Measurements from ENCODE around the gene KRT1.

KRT1 gene

GRCh38 chr12:52629281-52630007 lies 50.8 kb downstream of the KRT1 start:
- no peak overlapping the region for H3K4me3 ChIP-seq (ENCODE audit: low read depth, low read length)
- DNase-seq (ENCODE audit: low read depth, low spot score): no peak
- no peak for TF ChIP-seq CTCF (IDR thresholded peaks at IDR 0.05; ENCODE audit: low read depth, low read length)
- in situ Hi-C loops (cut with HindIII; ENCODE audit: low sequenced_read_pairs): no loop called here

- H3K4me3 ChIP-seq (ENCODE audit: low read depth, low read length): no peak overlapping the region
- DNase-seq (ENCODE audit: low read depth, low spot score): no peak
- in situ Hi-C loops (cut with HindIII; ENCODE audit: low sequenced_read_pairs): no loop called here
- no peak for TF ChIP-seq CTCF (IDR thresholded peaks at IDR 0.05; ENCODE audit: low read depth, low read length)
Observed at GRCh38 chr12:52628841-52629240, 51.4 kb downstream of the KRT1 start.

- H3K4me3 ChIP-seq (ENCODE audit: low read depth, low read length): no peak overlapping the region
- in situ Hi-C loops (cut with HindIII; ENCODE audit: low sequenced_read_pairs): no loop called here
- no peak for DNase-seq (ENCODE audit: low read depth, low spot score)
- TF ChIP-seq CTCF (IDR thresholded peaks at IDR 0.05; ENCODE audit: low read depth, low read length): no peak
Observed at GRCh38 chr12:52628111-52628507, 52.1 kb downstream of the KRT1 start.

DNA sequence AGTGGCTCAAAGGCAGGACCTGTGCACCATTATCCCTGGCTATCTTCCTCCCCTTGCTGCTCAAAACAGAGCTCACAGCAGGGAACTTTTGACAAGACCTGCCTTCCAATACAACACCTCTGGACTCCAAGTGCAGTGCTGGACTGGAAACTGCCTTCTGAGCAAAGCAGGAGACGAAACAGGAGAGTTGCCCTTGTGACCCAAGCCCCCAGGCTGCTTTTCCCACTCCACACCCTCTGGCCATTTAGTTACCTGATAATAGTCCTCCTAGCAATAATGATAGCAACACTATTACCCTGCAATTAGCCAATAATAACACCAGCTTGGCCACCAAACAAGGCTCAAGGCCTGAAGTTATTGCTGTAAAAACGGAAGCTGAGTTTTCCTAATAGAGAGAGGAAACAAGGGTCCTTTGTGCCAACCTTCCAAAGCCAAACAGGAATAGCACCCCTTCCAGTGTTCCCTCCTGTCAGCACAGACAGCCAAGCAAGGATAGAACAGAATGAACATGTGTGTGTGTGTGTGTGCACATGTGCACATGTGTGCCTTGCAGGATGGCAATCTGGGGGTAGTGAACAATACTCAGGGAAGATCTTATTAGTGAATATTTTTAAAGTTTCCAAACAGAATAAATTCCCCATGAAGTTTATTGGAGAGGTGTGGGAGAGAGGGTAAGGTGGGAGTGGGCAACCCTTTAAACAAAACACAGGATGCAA lies 52.7 kb downstream of the KRT1 start:
- no peak for TF ChIP-seq CTCF (IDR thresholded peaks at IDR 0.05; ENCODE audit: low read depth, low read length)
- H3K4me3 ChIP-seq (ENCODE audit: low read depth, low read length): no peak overlapping the region
- in situ Hi-C loops (cut with HindIII; ENCODE audit: low sequenced_read_pairs): no loop called here
- DNase-seq (ENCODE audit: low read depth, low spot score): no peak

Data from astrocyte of the spinal cord (primary cell).